ENCODE data around the gene PDGFA.

PDGFA gene

DNA sequence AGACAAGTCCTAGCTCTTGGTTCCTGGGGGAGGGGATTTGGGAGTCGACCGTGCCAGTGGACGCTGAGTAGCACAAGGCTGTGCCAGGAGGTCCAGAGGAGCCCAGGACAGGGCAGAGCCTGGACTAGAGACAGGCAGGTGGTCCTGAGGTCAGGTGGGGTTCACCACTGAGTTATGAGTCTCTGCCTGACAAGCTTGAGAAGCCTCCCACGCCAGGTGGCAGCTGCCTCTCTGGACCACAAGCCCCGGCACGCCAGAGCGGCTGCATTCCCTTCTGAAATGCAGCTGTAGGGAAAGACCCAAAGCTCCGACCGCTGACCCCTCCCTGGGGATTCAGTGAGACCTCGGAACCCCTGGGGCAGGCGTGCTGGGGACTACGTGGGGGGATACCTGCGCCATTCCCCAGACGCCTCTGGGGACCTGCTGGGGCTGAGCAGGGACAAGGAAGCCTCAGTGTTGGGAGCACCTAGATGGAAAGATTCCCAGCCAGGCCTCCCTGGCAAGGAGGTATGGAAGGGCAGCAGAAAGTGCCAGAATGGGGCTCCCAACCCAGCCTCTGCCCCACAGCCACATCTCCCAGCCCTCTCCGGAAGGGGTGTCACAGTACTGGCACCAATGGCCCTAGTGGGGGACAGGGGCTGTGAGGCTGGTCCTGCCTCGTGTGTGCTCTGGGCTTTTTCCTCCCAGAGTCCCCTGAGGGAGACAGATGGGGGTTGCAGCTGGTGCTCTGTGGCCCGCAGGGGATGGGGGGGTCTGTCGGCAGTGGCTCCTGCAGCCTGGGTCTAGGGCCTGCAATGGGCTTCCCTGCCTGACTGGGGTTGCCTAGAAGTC lies 29.0 kb downstream of the PDGFA start:
- no peak for DNase-seq (ENCODE audit: low read depth)

DNA sequence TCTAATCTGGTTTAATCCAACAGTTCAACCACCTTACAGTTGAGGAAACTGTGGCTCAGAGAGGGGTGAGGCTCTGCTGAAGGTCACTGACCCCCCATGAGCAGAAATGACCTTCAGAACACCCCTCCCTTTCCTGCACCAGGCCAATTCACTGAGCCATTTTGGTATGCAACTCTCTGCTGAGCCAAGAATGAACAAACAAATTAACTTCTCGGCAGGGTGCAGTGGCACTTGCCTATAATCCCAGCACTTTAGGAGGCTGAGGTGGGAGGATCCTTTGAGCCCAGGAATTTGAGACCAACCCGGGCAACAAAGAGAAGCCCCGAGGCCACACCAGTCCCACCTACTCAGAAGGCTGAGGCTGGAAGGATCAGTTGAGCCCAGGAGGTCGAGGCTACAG lies 29.8 kb downstream of the PDGFA start:
- DNase-seq (ENCODE audit: low read depth): no peak

DNA sequence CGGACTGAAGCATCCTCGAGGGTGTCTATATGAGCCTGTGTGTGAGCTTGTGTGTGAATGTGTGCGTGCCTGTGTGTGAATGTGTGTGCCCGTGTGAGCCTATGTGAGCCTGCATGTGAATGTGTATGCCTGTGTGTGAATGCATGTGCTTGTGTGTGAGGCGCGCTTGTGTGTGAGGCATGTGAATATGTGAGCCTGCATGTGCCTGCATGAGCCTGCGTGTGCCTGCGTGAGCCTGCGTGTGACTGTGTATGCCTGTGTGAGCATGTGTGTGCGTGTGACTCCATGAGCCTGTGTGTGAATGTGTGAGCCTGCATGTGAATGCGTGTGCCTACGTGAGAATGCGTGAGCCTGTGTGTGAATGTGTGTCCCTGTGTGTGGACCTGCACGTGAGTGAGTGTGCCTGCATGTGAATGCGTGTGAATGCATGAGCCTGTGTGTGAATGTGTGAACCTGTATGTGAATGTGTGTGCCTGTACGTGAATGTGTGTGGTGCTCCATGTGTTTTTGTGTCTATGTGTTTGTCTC lies 33.4 kb downstream of the PDGFA start:
- no peak for DNase-seq (ENCODE audit: low read depth)

DNA sequence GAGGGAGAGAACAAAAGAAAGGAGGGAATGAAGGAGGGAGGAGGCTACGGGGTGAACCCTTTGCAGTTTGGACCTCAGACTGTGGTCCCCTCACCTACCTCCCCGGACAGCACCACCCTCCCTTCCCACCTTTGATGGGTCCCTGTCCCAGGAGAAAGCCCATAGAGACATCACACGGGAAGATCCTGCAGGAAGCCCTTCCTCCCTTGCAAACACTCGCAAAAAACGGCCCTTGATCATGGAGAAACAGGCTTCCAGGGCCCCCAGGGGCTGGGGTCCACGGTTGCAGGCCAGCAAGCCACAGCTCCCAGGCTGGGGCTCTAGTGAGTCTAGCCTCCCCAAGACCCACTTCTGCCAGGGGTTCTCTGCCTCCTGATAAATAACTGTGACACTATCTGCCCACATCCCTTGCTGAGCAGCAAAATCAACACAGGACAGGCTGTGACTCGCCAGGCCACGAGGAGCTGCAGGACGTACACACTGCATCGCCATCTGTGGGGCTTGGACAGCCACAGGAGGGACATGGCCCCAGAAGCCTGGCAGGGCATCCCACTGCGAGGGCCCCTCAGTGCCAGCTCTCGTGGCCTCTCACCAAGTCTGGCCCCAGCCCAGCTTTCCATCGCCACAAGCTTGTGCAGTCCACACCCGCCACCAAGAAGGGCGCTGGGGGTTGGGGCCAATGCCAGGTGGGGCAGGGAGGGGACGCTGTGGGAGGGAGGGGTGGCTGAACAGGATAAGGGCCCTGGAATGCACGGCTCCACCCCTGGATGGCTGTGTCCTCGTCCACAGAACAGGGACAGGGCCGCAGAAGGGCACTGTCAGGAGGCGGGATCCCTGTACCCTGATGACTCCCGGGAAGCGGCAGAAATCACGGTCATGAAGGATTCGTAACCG lies 34.2 kb downstream of the PDGFA start:
- DNase-seq (ENCODE audit: low read depth): no peak

DNA sequence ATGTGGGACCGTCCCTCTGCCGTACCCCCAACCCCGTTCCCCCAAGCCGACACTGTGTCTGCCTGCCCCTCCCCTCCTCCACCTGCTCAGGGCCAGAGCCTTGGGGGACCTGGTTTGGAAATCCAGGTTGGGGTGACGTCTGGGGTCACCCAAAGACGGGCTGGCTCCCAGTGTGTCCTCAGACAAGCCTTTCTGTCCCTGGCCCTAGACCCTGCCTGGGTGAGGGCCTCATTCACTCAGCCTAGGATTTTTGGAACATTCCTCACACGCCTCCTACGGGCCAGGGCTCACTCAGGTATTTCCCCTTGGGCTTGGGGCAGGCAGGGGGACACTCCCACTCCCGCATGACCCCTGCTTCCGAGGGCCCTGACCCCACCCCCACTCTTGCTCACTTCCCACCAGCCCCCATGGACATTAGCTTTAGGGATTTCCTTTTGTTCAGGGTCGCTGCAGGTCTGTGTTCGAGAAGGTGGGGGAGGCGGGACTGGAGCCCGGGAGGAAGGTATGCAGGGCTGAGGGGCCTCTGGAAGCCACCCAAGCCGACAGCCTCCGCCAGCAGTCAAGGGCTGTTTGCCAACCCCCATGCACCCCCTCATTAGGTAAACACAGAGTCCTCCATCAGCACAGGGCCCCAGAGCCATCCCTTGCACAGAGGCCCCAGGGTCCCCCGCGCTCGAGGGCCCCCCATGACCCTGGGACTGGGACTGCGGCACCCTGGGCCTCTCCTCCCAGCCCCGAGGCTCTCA lies 35.1 kb downstream of the PDGFA start:
- DNase-seq (ENCODE audit: low read depth): no peak

DNA sequence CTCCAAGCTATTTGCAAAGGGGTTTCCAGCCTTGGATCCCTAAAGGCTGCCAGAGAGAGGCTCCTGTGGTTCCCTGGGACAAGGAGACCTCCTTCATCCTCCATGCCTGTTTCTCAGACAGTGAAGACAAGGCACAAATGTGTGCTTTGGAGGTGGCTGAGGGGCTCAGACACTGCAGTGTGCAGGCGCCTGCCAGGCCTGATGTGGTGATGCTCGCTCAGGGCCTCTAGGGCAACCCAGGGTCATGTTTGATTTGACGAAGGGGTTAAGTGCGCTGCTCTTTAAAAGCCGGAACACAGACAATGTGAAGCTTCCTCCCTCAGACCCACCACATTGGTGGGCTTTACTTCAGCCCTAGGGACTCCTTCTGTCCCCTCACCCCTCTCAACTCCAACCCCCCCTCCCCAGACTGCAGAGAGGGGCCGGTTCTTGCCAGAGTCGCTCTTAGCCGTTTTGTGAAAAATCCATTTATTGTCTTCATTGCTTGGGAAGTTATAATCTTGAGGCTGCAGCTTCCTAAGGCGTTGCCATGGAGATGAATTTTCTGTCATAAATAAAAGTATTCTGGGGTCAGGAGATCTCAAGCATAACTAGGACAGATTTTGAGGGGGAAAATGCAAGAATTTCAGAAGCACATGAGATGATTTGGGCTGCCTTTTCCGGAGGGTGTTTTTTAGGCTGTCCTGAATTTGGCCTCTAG lies 35.8 kb downstream of the PDGFA start:
- no peak for DNase-seq (ENCODE audit: low read depth)

DNA sequence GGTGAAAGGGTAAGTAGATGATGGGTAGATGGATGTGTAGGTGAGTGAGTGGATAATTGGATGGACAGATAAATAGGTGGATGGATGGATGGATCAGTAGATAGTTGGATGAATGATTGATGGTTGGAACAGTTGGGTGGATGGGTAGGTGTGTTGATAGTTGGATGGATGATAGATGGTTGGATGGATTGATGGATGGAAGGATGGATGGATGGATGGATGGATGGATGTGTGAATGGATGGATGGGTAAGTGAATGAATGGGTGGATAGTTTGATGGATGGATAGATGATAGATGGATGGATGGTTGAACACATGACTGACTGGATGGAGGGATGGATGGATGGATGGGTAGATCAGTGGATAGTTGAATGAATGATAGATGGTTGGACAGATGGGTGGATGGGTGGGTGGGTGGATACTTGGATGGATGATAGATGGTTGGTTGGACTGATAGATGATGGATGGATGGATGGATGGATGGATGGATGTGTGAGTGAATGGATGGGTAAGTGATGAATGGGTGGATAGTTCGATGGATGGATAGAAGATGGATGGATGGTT lies 37.0 kb downstream of the PDGFA start:
- DNase-seq (ENCODE audit: low read depth): no peak

DNA sequence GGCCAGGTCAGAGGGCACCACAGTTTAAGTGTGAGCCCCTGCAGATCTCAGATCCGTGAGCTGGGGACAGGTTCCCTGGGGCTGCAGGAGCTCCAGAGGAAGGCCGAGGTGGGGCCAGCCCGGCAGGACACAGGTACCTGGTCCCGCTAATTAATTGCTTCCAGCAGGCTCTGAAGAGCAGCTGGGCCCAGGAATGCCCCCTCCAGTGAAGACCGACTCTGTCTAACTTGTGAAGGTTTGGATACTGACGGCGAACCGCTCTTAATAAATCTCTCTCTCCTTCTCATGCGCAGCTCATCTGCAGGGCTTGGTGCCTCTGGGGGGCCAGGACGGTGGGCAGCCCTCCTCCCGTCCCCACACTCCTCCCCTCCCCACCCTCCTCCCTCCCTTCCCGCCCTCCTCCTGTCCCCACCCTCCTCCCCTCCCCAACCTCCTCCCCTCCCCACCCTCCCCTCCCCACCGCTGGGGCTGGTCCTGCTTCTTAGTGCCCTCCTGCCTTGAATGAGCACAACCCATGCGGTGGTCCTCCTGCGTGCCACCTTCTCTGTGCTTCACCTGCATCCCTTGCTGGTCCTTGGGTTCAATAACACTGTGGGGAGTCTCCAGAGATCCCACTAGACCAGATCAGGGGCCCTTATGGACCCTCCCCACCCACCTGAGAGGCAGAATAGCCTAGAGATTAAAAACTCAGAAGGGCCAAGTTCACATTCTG lies 38.3 kb downstream of the PDGFA start:
- DNase-seq (ENCODE audit: low read depth): no peak

DNA sequence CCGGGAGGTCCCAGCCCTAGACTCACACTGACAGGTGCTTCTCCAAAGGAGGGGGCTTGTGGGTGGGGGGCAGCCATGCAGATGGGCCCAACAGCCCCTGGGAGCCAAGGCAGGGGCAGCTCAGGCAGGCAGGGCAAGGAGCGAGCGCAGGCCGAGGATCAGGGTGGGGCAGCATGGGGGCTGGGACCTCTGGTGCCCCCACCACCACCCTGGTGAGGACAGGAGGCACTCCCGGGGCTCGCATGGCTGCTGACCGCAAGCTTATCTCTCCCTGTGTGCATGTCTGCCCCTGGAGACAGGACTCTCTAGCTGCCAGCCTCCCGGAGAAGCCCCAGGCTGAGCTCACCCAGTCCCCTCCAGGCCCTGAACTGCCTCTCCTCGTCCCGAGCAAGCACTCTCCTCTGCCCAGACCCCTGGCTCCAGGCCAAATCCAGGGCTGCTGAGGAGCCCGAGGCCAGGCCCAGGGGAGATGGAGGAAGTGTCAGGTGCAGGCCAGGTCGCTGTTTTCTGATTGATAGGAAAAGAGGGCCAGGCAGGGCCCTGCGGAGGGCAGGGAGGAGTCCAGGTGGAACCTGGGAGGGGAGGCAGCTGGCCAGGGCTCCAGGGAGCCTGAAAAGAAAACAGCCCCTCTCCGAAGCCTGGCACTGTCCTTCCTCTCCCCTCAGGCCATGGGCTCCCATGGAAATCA lies 39.0 kb downstream of the PDGFA start:
- DNase-seq (ENCODE audit: low read depth): no peak

DNA sequence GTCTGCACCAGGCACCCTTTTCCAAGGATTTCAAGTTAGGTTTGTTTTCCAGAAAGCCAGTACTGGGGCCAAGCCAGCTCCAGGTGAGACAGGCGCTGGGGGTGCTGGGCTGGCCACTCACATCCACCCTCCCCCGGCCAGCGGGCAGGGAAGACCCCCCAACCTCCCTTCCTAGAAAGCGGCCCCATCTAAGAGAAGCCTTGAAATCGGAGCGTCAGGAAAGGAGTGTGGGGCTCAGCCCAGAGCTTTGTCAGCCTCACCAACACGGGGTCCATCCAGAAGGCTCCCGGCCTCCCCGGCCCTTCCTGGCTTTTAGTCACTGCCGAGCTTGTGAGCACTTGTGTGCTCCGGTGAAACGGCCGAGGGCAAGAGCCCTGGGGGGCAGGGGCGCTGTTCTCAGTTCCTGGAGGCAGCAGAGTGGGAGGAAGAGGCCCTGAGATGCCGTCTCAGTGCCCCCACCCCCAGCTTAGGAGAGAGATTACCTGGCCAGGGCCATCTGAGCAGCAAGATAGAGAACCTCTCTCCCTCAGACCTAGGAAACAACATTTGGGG lies 39.6 kb downstream of the PDGFA start:
- no peak for DNase-seq (ENCODE audit: low read depth)

DNA sequence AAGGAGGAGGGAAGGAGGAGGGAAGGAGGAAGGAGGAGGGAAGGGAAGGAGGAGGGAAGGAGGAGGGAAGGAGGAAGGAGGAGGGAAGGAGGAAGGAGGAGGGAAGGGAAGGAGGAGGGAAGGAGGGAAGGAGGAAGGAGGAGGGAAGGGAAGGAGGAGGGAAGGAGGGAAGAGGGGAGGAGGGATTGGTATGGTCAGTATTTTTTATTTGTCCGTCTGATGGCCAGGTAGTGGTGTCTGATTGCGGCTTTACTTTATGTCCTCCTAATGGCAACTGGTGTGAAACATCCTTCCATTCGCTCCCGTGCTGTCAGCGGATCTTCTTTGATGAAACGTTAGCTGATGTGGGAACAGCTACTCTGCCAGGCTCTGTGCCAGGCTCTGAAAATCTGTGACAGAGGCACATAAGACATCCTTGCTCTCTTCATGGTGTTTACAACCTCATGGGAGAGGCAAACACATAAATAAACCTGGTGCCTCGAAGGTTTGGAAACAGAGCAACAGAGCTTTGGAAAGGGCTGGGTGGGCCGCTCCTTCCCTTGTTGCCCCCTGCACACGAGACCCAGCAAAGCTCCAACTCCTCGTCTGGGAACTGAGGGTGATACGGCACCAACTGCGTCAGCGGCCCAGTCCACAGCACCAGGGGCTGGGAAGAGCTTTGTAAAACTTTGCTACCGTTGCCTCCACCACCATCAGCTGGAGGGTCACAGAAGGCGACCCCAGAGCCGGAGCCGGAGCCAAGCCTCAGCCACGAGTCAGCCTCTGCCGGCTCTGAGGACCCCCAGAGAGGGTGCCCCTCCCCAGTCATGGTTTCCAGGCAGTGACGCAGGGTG lies 40.3 kb downstream of the PDGFA start:
- DNase-seq (ENCODE audit: low read depth): no peak

DNA sequence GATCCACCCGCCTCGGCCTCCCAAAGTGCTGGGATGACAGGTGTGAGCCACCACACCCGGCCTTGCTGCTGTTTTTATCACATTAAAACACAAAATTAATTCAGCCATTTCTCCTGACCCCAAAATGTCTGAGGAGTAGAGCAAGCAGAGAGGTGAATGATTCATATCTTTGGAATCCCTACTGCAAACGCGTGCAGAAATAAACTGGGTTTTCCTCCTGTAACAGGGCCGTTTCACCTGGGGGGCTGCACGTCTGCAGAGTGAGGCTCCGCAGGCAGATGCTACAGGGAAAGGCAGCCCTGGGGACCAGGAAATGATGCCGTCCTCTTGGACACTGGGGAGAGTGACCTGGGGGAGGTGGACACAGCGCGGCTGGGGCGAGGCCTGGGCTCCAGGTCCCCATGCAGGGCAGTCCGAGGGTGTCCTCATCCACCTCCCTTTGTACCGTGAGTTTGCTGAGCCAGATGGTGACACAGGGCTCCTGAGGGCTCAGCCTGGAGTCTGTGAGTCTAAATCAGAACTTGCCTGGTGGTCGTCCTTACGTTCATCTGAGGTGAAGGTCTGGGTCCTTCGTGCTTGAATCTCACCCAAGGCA lies 41.9 kb downstream of the PDGFA start:
- DNase-seq (ENCODE audit: low read depth): no peak

DNA sequence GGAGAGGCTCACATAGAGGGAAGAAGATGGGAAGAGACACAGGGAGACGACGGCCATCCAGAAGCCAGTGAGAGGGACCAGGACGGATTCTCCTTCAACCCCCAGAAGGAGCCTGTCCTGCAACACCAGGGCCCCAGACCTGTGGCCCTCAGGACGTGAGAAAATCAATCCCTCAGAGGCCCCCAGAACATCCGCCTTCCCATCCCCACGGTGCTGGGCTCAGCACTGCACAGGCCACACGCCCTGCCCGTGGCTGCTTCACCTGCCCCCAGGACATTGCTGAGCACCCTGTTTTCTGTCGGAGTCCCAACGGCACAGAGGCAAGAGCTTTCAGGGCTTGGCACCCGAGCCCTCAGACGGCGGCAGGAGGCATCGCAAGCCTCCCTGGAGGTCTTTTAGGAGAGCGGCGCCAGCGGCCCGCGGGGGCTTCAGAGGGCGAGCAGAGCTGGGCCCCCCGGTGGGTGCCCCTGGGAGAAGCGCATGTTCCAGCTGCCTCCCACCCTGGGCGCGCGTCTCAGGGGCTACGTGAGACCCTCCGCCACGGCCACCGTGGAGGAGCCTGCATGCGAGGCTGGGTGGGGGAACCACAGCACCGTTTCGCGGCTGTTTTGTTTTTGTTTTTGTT lies 42.8 kb downstream of the PDGFA start:
- no peak for DNase-seq (ENCODE audit: low read depth)

DNA sequence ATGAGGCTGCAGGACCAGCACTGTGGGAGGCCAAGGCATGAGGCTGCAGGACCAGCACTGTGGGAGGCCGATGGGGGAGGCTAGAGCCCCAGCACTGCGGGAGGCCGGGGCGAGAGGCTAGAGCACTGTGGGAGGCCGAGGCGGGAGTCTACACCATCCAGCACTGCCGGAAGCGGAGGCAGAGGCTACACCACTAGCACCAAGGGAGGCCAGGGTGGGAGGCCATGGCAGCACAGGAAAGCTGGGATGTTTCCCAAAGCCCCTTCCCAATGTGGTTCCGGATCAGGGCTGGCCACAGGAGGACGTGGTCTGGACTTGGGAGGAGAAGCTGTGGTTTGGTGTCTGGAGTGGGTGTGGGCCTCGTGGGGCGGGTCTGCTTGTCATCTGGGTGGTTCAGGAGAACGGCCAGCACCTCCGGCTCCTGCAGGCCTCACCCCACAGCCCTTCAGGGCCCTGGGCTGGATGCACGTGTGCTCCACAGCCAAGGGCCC lies 43.6 kb downstream of the PDGFA start:
- no peak for DNase-seq (ENCODE audit: low read depth)

DNA sequence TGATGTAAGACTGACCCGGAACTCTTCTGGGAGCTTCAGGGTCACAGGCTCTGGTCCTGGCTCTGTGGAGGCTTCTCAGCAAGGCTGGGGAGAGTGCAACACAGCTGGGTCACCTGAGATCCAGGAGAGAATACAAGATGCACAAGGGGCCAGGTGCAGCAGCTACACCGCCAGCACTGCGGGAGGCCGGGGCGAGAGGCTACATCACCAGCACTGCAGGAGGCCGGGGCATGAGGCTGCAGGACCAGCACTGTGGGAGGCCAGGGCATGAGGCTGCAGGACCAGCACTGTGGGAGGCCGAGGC lies 44.3 kb downstream of the PDGFA start:
- no peak for DNase-seq (ENCODE audit: low read depth)

DNA sequence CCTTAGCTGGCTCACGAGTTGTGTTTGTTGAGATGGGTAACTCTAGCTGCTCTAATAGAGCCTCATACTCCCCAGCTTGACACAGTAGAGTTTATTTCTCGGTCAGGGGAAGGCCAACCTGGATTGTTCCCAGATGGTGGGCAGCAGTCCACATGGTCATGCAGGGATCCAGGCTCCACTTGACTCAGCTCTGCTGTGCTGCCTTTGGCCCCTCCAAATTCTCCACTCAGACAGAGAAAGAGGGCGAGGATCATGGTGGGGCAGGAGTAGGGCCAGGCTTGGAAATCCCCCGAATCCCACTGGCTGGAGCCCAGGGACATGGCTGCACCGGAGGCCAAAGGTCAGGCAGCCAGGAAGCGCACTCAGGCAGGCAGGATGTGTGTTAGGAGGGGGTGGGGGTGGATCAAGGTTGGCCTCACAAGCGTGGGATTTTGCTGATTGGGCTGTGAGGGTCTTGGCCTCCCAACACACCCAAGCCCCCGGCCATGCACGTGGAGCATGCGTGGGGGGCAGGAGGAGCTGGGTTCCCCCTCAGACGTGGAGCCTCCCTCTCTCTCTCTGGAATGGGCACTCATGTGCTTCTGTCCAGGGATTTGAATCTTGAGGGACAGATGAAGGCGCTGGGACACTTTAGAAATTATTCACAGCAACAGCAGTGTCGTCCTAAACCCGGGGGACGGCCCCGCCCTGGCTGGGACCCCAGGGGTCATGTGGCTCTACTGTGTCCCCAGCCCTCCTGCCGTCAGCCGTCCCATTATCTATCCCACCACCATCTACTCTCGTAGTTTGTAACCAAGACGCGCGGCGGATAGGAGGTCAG lies 44.8 kb downstream of the PDGFA start:
- DNase-seq (ENCODE audit: low read depth): no peak
